HUES6 (cell line): Measurements from ENCODE around the gene BMP7.
"Not testable (repeated sequence)": the region's sequence is repeated elsewhere in the genome, so short reads cannot be mapped to it uniquely, and the experiment has no call there.

Source experiments
- H3K27ac ChIP-seq: 2 replicates; pipeline ENCODE4 v1.7.0; 2013; ENCODE audit warnings: low read depth, mild to moderate bottlenecking, low read length, inconsistent platforms
- H3K27me3 ChIP-seq: 2 replicates; pipeline ENCODE4 v1.6.1; 2013; ENCODE audit warnings: low read length; ENCODE audit not compliant: control insufficient read depth, insufficient read depth
- H3K36me3 ChIP-seq: 2 replicates; pipeline ENCODE4 v1.6.1; 2013; ENCODE audit warnings: low read length; ENCODE audit not compliant: control insufficient read depth, insufficient read depth
- H3K4me1 ChIP-seq: 2 replicates; pipeline ENCODE4 v1.6.1; 2013; ENCODE audit warnings: low read length; ENCODE audit not compliant: control insufficient read depth, insufficient read depth
- H3K4me3 ChIP-seq: 2 replicates; pipeline ENCODE4 v1.5.1; 2013; ENCODE audit warnings: low read depth, low read length
- H3K9ac ChIP-seq: one replicate; pipeline ENCODE4 v1.6.1; 2013; ENCODE audit warnings: mild to moderate bottlenecking, low read length
- H3K9me3 ChIP-seq: 2 replicates; pipeline ENCODE4 v1.6.1; 2013; ENCODE audit warnings: low read depth, low read length; ENCODE audit not compliant: control insufficient read depth, insufficient read depth

Gene BMP7

GRCh38 chr20:57287901-57288300, 21.5 kb upstream of the BMP7 start:
- Histone ChIP-seq H3K27ac (no peak overlapping the region), H3K36me3 (no peaks in the 10 kb centered on the region), H3K27me3 (peaks cover 4% of the 10 kb centered on the region), H3K9me3 (no peaks in the 10 kb centered on the region), H3K9ac (no peak overlapping the region), H3K4me3 (no peak overlapping the region), H3K4me1 (peaks cover 3% of the 10 kb centered on the region; the same call in 1 of the 2 replicates)

- H3K36me3 ChIP-seq, result no peaks in the 10 kb centered on the region
- H3K27me3 ChIP-seq, result peaks cover 4% of the 10 kb centered on the region
- H3K9ac ChIP-seq, result no peak overlapping the region
- no peak overlapping the region for H3K27ac ChIP-seq
- no peak overlapping the region for H3K4me3 ChIP-seq
- H3K4me1 ChIP-seq, result peaks cover 3% of the 10 kb centered on the region; the same call in 1 of the 2 replicates
- no peaks in the 10 kb centered on the region for H3K9me3 ChIP-seq
Measured at GRCh38 chr20:57287007-57287880, 20.8 kb upstream of the BMP7 start.

GRCh38 chr20:57283860-57284259, 17.4 kb upstream of the BMP7 start:
- H3K36me3 ChIP-seq, result no peaks in the 10 kb centered on the region
- H3K27me3 ChIP-seq, result peaks cover 4% of the 10 kb centered on the region; the same call in 1 of the 2 replicates
- peaks cover 3% of the 10 kb centered on the region; the same call in 1 of the 2 replicates for H3K4me1 ChIP-seq
- no peak overlapping the region for H3K27ac ChIP-seq
- no peak overlapping the region for H3K4me3 ChIP-seq
- no peak overlapping the region for H3K9ac ChIP-seq
- H3K9me3 ChIP-seq, result no peaks in the 10 kb centered on the region

GRCh38 chr20:57282670-57283361, 16.4 kb upstream of the BMP7 start:
- Histone ChIP-seq H3K36me3 (no peaks in the 10 kb centered on the region), H3K9me3 (no peaks in the 10 kb centered on the region), H3K4me1 (no peaks in the 10 kb centered on the region; the same call in 1 of the 2 replicates), H3K27ac (no peak overlapping the region), H3K27me3 (0 out of 2 replicates have a peak, but pooled peaks cover 4% of the 10 kb centered on the region), H3K4me3 (no peak overlapping the region), H3K9ac (no peak overlapping the region)

GRCh38 chr20:57281900-57282299, 15.5 kb upstream of the BMP7 start:
- Histone ChIP-seq H3K27me3 (0 out of 2 replicates have a peak, but pooled peaks cover 3% of the 10 kb centered on the region), H3K4me1 (no peaks in the 10 kb centered on the region; the same call in 1 of the 2 replicates), H3K9me3 (no peaks in the 10 kb centered on the region), H3K36me3 (no peaks in the 10 kb centered on the region), H3K4me3 (no peak overlapping the region), H3K27ac (no peak overlapping the region), H3K9ac (no peak overlapping the region)

GRCh38 chr20:57280221-57280620, 13.8 kb upstream of the BMP7 start:
- H3K27me3 ChIP-seq, result no peaks in the 10 kb centered on the region
- no peak overlapping the region for H3K27ac ChIP-seq
- no peak overlapping the region for H3K9ac ChIP-seq
- no peak overlapping the region for H3K4me3 ChIP-seq
- H3K36me3 ChIP-seq, result no peaks in the 10 kb centered on the region
- no peaks in the 10 kb centered on the region for H3K9me3 ChIP-seq
- no peaks in the 10 kb centered on the region; the same call in 1 of the 2 replicates for H3K4me1 ChIP-seq

- H3K4me1 ChIP-seq, H3K36me3 ChIP-seq, H3K9me3 ChIP-seq, H3K27me3 ChIP-seq, H3K27ac ChIP-seq, H3K4me3 ChIP-seq, H3K9ac ChIP-seq: not testable (repeated sequence)
Measured at GRCh38 chr20:57279548-57279947, 13.1 kb upstream of the BMP7 start.

GRCh38 chr20:57278457-57278856, 12.0 kb upstream of the BMP7 start:
- no peak overlapping the region for H3K27ac ChIP-seq

GRCh38 chr20:57277398-57278105, 11.1 kb upstream of the BMP7 start:
- Histone ChIP-seq H3K4me1 (no peaks in the 10 kb centered on the region; the same call in 1 of the 2 replicates), H3K27me3 (no peaks in the 10 kb centered on the region), H3K9me3 (no peaks in the 10 kb centered on the region), H3K4me3 (no peak overlapping the region), H3K36me3 (no peaks in the 10 kb centered on the region), H3K9ac (no peak overlapping the region), H3K27ac (no peak overlapping the region)

More at GRCh38 chr20:57278457-57278856, 12.0 kb upstream of the BMP7 start:
- Histone ChIP-seq H3K36me3 (no peaks in the 10 kb centered on the region), H3K27me3 (no peaks in the 10 kb centered on the region), H3K4me1 (no peaks in the 10 kb centered on the region; the same call in 1 of the 2 replicates), H3K9me3 (no peaks in the 10 kb centered on the region), H3K9ac (no peak overlapping the region), H3K4me3 (no peak overlapping the region)

GRCh38 chr20:57276221-57276620, 9.8 kb upstream of the BMP7 start:
- no peaks in the 10 kb centered on the region for H3K9me3 ChIP-seq
- no peak overlapping the region for H3K4me3 ChIP-seq
- H3K27ac ChIP-seq, result no peak overlapping the region
- no peaks in the 10 kb centered on the region for H3K36me3 ChIP-seq
- 0 out of 2 replicates have a peak, but pooled peaks cover 3% of the 10 kb centered on the region for H3K27me3 ChIP-seq
- H3K9ac ChIP-seq, result no peak overlapping the region
- H3K4me1 ChIP-seq, result no peaks in the 10 kb centered on the region; the same call in 1 of the 2 replicates
